ENCODE results near the gene ITGB2. TPM values are rescaled to one million over a fixed set of nuclear protein-coding genes. Genes with fewer than 3 reads are reported as not detected.

Gene ITGB2
- total RNA-seq, 1 experiment from 2014 or later = 0.05 TPM

DNA sequence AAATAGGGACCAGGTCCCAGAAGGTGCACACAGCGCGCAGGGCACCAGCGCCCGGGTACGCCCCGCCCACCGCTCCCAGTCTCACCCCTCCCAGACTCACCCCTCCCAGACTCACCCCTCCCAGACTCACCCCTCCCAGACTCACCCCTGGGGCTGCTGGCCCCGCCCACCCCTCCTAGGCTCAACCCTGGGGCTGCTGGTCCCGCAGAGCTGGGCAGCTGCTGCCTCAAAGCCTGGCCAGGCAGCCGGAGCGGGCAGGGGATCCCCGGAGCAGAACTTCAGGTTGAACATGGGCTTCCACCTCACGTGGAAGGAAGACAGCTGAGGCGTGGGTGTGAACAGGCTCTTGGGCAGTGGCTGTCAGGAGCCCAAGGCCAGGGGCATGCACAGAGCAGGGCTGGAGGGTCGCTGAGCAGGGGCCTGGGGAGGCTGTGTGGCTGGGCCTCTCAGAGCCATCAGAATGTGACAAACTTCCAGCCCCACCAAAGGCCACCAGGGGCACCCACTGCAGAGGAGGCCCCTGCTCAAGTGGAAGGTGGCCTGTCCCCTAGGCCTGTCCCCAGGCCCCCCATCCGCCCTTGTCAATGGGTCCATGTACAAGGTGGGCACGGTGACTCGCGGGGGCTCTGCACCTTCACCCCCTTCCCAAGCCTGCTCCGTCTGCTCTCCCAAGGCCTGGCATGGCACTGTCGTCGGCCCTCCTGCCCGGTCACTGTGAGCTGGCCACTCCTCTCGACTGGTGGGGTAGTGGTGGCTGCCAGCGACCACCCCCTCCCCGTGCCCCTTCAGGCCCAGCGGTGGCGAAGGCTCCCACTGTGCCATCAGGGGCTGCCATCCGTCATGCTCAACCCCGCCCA is 82.4 kb downstream of the ITGB2 start:
- in situ Hi-C loops (cut with HindIII; ENCODE audit: low pct_unique_long_range_greater_than_20kb, low sequenced_read_pairs) = no loop called here

DNA sequence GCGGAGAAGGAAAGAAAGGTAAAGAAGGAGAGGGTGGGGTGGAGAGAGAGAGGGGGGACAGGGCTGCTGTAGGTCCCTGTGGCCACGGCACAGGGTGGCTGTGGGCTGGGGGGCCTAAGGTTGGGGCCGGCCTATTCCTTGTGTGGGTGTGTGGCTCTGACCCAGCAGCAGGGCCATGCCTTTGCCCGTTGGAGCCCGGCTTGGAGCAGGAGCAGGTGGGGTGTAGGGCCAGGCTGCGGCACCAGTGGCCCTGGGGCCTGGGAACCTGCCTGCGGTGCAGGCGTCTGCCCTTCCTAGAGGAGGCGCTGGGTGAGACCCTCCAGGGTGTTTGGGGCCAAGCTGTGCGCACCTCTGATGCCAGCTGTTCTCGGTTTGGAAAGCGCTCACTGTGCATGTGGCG is 83.2 kb downstream of the ITGB2 start:
- in situ Hi-C loops (cut with HindIII; ENCODE audit: low pct_unique_long_range_greater_than_20kb, low sequenced_read_pairs) = no loop called here
- no peak for DNase-seq (ENCODE audit: low read depth, low spot score)

More for the DNA sequence above, 82.4 kb downstream of the ITGB2 start:
- no peak for DNase-seq (ENCODE audit: low read depth, low spot score)

DNA sequence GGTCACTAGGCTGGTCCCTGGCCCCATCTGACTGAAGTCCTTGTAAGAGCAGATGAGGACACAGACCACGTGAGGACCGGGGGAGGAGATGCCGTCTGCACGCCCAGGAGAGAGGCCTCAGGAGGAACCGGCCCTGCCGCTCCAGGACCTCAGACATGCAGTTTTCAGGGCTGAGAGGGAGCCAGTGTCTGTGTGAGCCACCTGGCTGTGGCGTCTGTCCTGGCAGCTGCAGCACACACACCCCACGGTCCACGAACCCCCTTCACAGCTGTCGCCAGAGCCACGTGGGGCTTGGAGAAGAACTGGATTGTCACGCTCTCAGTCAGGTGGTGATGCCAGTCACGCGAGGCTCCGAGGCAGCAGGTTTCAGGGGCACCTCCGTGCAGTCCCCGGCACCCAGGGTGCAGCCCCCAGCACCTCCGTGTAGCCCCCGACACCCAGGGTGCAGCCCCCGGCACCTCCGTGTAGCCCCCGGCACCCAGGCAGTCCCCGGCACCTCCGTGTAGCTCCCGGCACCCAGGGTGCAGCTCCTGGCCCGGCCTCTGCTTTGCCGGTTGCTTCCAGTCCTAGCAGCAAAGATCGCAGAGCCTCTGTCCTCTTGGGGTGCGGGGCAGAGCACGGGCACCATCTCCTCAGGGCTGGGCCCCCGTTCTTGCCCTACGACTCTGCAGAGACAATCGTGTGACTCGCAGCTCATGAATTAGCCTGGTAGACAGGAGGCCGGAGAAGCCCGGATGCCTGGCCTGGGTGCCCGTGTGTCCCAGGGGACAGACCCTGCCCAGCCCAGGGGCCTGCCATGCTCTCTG is 83.8 kb downstream of the ITGB2 start:
- in situ Hi-C loops (cut with HindIII; ENCODE audit: low pct_unique_long_range_greater_than_20kb, low sequenced_read_pairs) = no loop called here
- peak; percentile 60 for DNase-seq (ENCODE audit: low read depth, low spot score)

DNA sequence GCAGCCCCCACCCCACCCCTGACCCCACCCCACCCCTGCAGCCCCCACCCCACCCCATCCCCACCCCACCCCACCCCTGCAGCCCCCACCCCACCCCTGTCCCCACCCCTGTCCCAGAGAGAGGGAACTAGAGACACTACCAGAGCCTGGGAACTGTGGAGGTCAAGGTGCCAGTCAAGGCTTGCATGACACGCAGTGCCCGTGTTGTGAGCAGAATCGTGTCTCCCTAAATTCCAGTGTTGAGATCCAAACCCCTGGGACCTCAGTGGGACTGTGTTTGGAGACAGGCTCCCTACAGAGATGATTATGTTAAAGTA is 84.4 kb downstream of the ITGB2 start:
- in situ Hi-C loops (cut with HindIII; ENCODE audit: low pct_unique_long_range_greater_than_20kb, low sequenced_read_pairs) = no loop called here
- no peak for DNase-seq (ENCODE audit: low read depth, low spot score)

Other genes with a start within 250 kb of the ITGB2 start
- not detected in 2 replicates for gene KRTAP12-1, start 238.7 kb downstream of the ITGB2 start, total RNA-seq (2014; rRNA removed; shearing (Covaris generic))
- not detected in 2 replicates for gene KRTAP10-12, start 223.7 kb downstream of the ITGB2 start, total RNA-seq (2014; rRNA removed; shearing (Covaris generic))
- gene TSPEAR, start 209.3 kb downstream of the ITGB2 start, total RNA-seq (2014; rRNA removed; shearing (Covaris generic)) = not detected in 2 replicates
- 53.3 and 53.9 TPM in 2 replicates for gene UBE2G2, start 119.1 kb downstream of the ITGB2 start, total RNA-seq (2014; rRNA removed; shearing (Covaris generic))
- 34.2 and 36.0 TPM in 2 replicates for gene SUMO3, start 102.8 kb downstream of the ITGB2 start, total RNA-seq (2014; rRNA removed; shearing (Covaris generic))
- 843 and 970 TPM in 2 replicates for gene PTTG1IP, start 47.2 kb downstream of the ITGB2 start, total RNA-seq (2014; rRNA removed; shearing (Covaris generic))
- gene SLX9, start 19.1 kb upstream of the ITGB2 start, total RNA-seq (2014; rRNA removed; shearing (Covaris generic)) = 27.9 and 34.9 TPM in 2 replicates
- 8.3 and 13.1 TPM in 2 replicates for gene ADARB1, start 153.7 kb upstream of the ITGB2 start, total RNA-seq (2014; rRNA removed; shearing (Covaris generic))

All from SK-MEL-5 (cell line).